Naive B cell (primary cell): ENCODE results near the gene ZNF492. TPM values are rescaled to one million over a fixed set of nuclear protein-coding genes. Genes with fewer than 3 reads are reported as not detected.

Experiments
- polyA plus RNA-seq, 6 donors: library from polyadenylated mRNA; unstranded; fragments of 300-500 nt; fragmentation: Illumina TruSeq; gene quantifications; one replicate each; pipeline ENCODE4 v1.2.3, GENCODE V29; 2021; ENCODE audit warnings: low read depth in 6 of 6

Gene ZNF492
- polyA plus RNA-seq, 6 donors from 2014 or later: 0.44 to 0.98 (median 0.70) TPM; not detected in 1

Other genes starting within 250 kb of the ZNF492 start
- gene ZNF98, start 212.0 kb upstream of the ZNF492 start, polyA plus RNA-seq: 1 to 10 TPM in 1 of 6 donors, not detected in 5; 1.4 TPM
- under 1 TPM in 4 of 6 donors, not detected in 2; 0.14 to 0.37 (median 0.20) TPM for gene ZNF99, start 149.8 kb downstream of the ZNF492 start, polyA plus RNA-seq
- gene ZNF723, start 198.0 kb downstream of the ZNF492 start, polyA plus RNA-seq: under 1 TPM in 1 of 6 donors, not detected in 5; 0.26 TPM